K562 (cell line): ENCODE measurements around the gene FMOD. TPM values are rescaled to one million over a fixed set of nuclear protein-coding genes. Genes with fewer than 3 reads are reported as not detected.

Source experiments
- ADNP ChIP-seq: fragments of 200-800 bp; sonication (Bioruptor generic); IDR thresholded peaks from 2 replicates; pipeline ENCODE4 v1.6.1; 2016; ENCODE audit warnings: missing genetic modification characterization, missing compliant biosample characterization
- EGR1 ChIP-seq: fragments of 450-650 bp; conservative IDR thresholded peaks from 2 replicates; pipeline ENCODE4 v1.6.1; 2017; ENCODE audit warnings: mild to moderate bottlenecking
- ETV5 ChIP-seq: sonication (generic); formaldehyde crosslinking; IDR thresholded peaks from 2 replicates; pipeline ENCODE4 v1.4.0; 2020; ENCODE audit warnings: low read depth, mild to moderate bottlenecking, missing genetic modification reagents
- MEF2A ChIP-seq: IDR thresholded peaks from 2 replicates; pipeline ENCODE4 v1.6.1; 2011; ENCODE audit warnings: low read depth, mild to moderate bottlenecking, low read length, moderate library complexity; ENCODE audit not compliant: control insufficient read depth
- NR2F6 ChIP-seq: fragments of 450-650 bp; formaldehyde crosslinking; IDR thresholded peaks from 2 replicates; pipeline ENCODE4 v1.4.0; 2020; ENCODE audit warnings: mild to moderate bottlenecking
- SUPT5H ChIP-seq: fragments of 450-650 bp; IDR thresholded peaks from 2 replicates; pipeline ENCODE4 v1.6.1; 2016
- XRCC5 ChIP-seq: fragments of 200-400 bp; formaldehyde crosslinking; IDR thresholded peaks from 2 replicates; pipeline ENCODE4 v1.6.1; 2017; ENCODE audit warnings: low read depth, mild to moderate bottlenecking, low read length
- ZNF124 ChIP-seq: sonication (generic); formaldehyde crosslinking; IDR thresholded peaks from 2 replicates; pipeline ENCODE4 v1.8.1; 2022; ENCODE audit warnings: missing genetic modification reagents
- ZNF551 ChIP-seq: fragments of 250-450 bp; sonication (Bioruptor Pico); IDR thresholded peaks from 2 replicates; pipeline ENCODE4 v1.5.0; 2021; ENCODE audit warnings: mild to moderate bottlenecking, moderate library complexity
- polyA plus RNA-seq, 8 experiments: library from polyadenylated mRNA; depleted of rRNA in 4 of 8; stranded (reverse) in 5 of 8; unstranded in 3 of 8; fragments of >200 nt; fragmentation: Nextera tagmentation in 2 of 8; fragmentation: Illumina TruSeq in 1 of 8; extraction: Ambion mirVana in 2 of 8; extraction: Trizol in 1 of 8; gene quantifications; 2 replicates each; pipeline versions ENCODE4 v1.2.1 to v1.2.3, GENCODE V29; 2011 to 2014; ENCODE audit warnings: inconsistent platforms in 1 of 8, missing spikeins in 1 of 8
- total RNA-seq, 7 experiments: library from RNA; depleted of rRNA in 6 of 7; stranded (reverse); fragments of >200 nt in 6 of 7; fragmentation: Illumina TruSeq in 2 of 7; extraction: Trizol in 2 of 7; gene quantifications; 2 replicates each; pipeline versions ENCODE4 v1.2.1 to v1.2.3, GENCODE V29; 2011 to 2021; ENCODE audit warnings: low replicate concordance in 1 of 7
- TF ChIP-seq, protein P1 (sequence below): fragments of 200-800 bp; sonication (Bioruptor generic); IDR thresholded peaks from 2 replicates; pipeline ENCODE4 v1.6.1; 2017; ENCODE audit warnings: missing genetic modification characterization, missing compliant biosample characterization
- TF ChIP-seq, protein P2 (sequence below): fragments of 250-450 bp; sonication (Bioruptor Pico); IDR thresholded peaks from 2 replicates; pipeline ENCODE4 v1.8.0; 2022; ENCODE audit warnings: inconsistent platforms
- TF ChIP-seq, protein P3 (sequence below), 2 experiments: fragments of 450-650 bp in 1 of 2; sonication (generic) in 1 of 2; formaldehyde crosslinking; conservative IDR thresholded peaks; 2 replicates each; pipeline versions ENCODE4 v1.4.0 to v1.8.1; 2020 to 2022; ENCODE audit warnings: mild to moderate bottlenecking in 1 of 2, missing genetic modification reagents in 1 of 2
- TF ChIP-seq, protein P4 (sequence below): fragments of 250-450 bp; sonication (Bioruptor Pico); IDR thresholded peaks from 2 replicates; pipeline ENCODE4 v1.5.1; 2021; ENCODE audit warnings: mild to moderate bottlenecking
- TF ChIP-seq, protein P5 (sequence below): fragments of 450-650 bp; IDR thresholded peaks from 2 replicates; pipeline ENCODE4 v1.6.1; 2014; ENCODE audit warnings: low read depth, mild to moderate bottlenecking, moderate library complexity, borderline replicate concordance
- TF ChIP-seq, protein P6 (sequence below): sonication (generic); formaldehyde crosslinking; IDR thresholded peaks from 2 replicates; pipeline ENCODE4 v1.8.1; 2023; ENCODE audit warnings: mild to moderate bottlenecking, missing genetic modification reagents

FMOD gene
- total and polyA plus RNA-seq, 9 of the 15 experiments (the other 6 are each of a cell fraction or from before 2014, with no cell fraction given), result 0.03 to 0.13 (median 0.03) TPM; not detected in 6

DNA sequence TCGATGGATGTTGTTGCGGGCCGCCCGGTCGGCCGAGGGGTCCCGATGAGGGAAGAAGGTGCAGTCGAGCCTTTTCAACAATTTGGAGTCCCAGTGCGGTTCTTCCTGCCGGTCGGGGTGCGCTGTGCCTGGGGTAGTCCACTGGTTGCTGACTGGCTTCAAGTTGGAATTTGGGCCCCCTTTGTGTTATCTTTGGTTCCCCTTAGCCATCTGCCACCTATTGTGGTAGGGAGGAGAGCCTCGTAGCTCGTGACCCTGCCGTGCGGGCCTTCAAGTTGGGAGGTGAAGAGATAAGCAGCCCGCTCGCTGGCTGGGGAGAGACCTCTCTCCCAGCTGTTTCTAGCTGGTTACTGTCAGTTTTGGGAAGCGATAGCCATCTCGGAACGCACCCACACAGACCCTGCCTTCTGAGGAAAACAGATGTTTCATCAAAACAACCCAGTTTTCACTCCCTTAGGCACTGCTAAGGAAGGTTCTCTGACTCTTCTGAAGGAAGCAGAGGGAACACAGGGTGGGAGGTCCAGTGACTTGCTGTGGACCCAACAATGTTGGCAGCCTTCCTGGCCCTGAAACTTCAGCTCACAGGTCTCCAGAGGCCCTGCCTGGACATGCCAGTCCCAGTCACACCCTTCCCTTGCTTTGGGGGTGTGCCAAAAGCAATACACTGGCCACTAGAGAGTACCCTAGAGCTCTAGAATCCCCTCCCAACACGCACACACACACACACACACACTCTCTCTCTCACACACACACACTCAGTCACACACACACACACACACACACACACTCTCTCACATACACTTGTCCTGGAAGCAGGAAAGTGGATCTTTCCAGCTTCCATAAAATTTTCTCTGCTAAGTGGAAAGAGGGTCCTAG is 44.6 kb downstream of the FMOD start (continued):
- TF ChIP-seq, protein P1, sequence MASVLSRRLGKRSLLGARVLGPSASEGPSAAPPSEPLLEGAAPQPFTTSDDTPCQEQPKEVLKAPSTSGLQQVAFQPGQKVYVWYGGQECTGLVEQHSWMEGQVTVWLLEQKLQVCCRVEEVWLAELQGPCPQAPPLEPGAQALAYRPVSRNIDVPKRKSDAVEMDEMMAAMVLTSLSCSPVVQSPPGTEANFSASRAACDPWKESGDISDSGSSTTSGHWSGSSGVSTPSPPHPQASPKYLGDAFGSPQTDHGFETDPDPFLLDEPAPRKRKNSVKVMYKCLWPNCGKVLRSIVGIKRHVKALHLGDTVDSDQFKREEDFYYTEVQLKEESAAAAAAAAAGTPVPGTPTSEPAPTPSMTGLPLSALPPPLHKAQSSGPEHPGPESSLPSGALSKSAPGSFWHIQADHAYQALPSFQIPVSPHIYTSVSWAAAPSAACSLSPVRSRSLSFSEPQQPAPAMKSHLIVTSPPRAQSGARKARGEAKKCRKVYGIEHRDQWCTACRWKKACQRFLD (CRISPR knock-in tag), result no peak; the same call in 1 of the 2 replicates
- TF ChIP-seq ZNF551 (CRISPR knock-in tag) (no peak), XRCC5 (no peak), MEF2A (no peak), SUPT5H (no peak), EGR1 (peak; percentile 82), ZNF124 (CRISPR knock-in tag) (no peak), ADNP (tag) (no peak), ETV5 (peak; percentile 63; the same call in 1 of the 2 replicates), NR2F6 (0 out of 2 replicates have a peak, but pooled peaks have one; percentile 26)
- TF ChIP-seq, protein P2, sequence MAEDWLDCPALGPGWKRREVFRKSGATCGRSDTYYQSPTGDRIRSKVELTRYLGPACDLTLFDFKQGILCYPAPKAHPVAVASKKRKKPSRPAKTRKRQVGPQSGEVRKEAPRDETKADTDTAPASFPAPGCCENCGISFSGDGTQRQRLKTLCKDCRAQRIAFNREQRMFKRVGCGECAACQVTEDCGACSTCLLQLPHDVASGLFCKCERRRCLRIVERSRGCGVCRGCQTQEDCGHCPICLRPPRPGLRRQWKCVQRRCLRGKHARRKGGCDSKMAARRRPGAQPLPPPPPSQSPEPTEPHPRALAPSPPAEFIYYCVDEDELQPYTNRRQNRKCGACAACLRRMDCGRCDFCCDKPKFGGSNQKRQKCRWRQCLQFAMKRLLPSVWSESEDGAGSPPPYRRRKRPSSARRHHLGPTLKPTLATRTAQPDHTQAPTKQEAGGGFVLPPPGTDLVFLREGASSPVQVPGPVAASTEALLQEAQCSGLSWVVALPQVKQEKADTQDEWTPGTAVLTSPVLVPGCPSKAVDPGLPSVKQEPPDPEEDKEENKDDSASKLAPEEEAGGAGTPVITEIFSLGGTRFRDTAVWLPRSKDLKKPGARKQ (CRISPR knock-in tag), result no peak
- TF ChIP-seq, protein P3, sequence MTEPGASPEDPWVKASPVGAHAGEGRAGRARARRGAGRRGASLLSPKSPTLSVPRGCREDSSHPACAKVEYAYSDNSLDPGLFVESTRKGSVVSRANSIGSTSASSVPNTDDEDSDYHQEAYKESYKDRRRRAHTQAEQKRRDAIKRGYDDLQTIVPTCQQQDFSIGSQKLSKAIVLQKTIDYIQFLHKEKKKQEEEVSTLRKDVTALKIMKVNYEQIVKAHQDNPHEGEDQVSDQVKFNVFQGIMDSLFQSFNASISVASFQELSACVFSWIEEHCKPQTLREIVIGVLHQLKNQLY (CRISPR knock-in tag; conservative IDR thresholded peaks at IDR 0.05), result no peak
- TF ChIP-seq, protein P4, sequence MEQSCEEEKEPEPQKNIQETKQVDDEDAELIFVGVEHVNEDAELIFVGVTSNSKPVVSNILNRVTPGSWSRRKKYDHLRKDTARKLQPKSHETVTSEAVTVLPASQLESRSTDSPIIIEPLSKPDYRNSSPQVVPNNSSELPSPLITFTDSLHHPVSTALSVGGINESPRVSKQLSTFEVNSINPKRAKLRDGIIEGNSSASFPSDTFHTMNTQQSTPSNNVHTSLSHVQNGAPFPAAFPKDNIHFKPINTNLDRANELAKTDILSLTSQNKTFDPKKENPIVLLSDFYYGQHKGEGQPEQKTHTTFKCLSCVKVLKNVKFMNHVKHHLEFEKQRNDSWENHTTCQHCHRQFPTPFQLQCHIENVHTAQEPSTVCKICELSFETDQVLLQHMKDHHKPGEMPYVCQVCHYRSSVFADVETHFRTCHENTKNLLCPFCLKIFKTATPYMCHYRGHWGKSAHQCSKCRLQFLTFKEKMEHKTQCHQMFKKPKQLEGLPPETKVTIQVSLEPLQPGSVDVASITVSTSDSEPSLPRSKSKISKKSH (CRISPR knock-in tag), result no peak
- TF ChIP-seq, protein P5, sequence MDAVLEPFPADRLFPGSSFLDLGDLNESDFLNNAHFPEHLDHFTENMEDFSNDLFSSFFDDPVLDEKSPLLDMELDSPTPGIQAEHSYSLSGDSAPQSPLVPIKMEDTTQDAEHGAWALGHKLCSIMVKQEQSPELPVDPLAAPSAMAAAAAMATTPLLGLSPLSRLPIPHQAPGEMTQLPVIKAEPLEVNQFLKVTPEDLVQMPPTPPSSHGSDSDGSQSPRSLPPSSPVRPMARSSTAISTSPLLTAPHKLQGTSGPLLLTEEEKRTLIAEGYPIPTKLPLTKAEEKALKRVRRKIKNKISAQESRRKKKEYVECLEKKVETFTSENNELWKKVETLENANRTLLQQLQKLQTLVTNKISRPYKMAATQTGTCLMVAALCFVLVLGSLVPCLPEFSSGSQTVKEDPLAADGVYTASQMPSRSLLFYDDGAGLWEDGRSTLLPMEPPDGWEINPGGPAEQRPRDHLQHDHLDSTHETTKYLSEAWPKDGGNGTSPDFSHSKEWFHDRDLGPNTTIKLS, result peak; percentile 50; the same call in 1 of the 2 replicates
- TF ChIP-seq, protein P6, sequence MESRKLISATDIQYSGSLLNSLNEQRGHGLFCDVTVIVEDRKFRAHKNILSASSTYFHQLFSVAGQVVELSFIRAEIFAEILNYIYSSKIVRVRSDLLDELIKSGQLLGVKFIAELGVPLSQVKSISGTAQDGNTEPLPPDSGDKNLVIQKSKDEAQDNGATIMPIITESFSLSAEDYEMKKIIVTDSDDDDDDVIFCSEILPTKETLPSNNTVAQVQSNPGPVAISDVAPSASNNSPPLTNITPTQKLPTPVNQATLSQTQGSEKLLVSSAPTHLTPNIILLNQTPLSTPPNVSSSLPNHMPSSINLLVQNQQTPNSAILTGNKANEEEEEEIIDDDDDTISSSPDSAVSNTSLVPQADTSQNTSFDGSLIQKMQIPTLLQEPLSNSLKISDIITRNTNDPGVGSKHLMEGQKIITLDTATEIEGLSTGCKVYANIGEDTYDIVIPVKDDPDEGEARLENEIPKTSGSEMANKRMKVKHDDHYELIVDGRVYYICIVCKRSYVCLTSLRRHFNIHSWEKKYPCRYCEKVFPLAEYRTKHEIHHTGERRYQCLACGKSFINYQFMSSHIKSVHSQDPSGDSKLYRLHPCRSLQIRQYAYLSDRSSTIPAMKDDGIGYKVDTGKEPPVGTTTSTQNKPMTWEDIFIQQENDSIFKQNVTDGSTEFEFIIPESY (CRISPR knock-in tag), result no peak
